Measurements from ENCODE around the gene TAOK1. TPM values are rescaled to one million over a fixed set of nuclear protein-coding genes. Genes with fewer than 3 reads are reported as not detected.
"Not testable (repeated sequence)": the region's sequence is repeated elsewhere in the genome, so short reads cannot be mapped to it uniquely, and the experiment has no call there.

The TAOK1 gene
- total RNA-seq, 1 experiment from 2014 or later: 87.1 TPM

- TF ChIP-seq ELF4 (CRISPR knock-in tag; IDR thresholded peaks at IDR 0.05; ENCODE audit: low read depth) (no peak), ATF3 (CRISPR knock-in tag; conservative IDR thresholded peaks at IDR 0.05) (no peak), FOXJ3 (CRISPR knock-in tag; IDR thresholded peaks at IDR 0.05; ENCODE audit: borderline replicate concordance) (no peak), ZBTB43 (CRISPR knock-in tag; IDR thresholded peaks at IDR 0.05) (no peak), CREM (CRISPR knock-in tag; IDR thresholded peaks at IDR 0.05) (no peak), GRHL2 (CRISPR knock-in tag; IDR thresholded peaks at IDR 0.05; ENCODE audit: insufficient replicate concordance, severe bottlenecking) (no peak), GABPB1 (CRISPR knock-in tag; IDR thresholded peaks at IDR 0.05) (no peak), ZMAT4 (CRISPR knock-in tag; IDR thresholded peaks at IDR 0.05) (no peak), USF2 (CRISPR knock-in tag; IDR thresholded peaks at IDR 0.05) (no peak), MAX (CRISPR knock-in tag; IDR thresholded peaks at IDR 0.05) (no peak)
Measured at GRCh38 chr17:29474297-29474696, 84.1 kb downstream of the TAOK1 start (continued).

GRCh38 chr17:29475891-29476290 is 85.7 kb downstream of the TAOK1 start:
- DNase-seq (ENCODE audit: low spot score) (no peak), ATAC-seq (no peak)
- H3K4me1 Mint-ChIP-seq: no peaks in the 10 kb centered on the region
- ChIA-PET POLR2A (interaction anchor here (0.7 kb wide), 1 partner anchor 22 kb away, joined by 3 read pairs; no protein-coding TSS in a partner anchor), CTCF (no interaction called here)
- H3K4me3 Mint-ChIP-seq: no peak overlapping the region
- no peaks in the 10 kb centered on the region for H3K9me3 Mint-ChIP-seq
- TF ChIP-seq IRF2 (CRISPR knock-in tag; IDR thresholded peaks at IDR 0.05; ENCODE audit: borderline replicate concordance, low read depth): no peak
- no peak overlapping the region for H3K27ac Mint-ChIP-seq
- H3K36me3 Mint-ChIP-seq: peaks cover 34% of the 10 kb centered on the region
- no peaks in the 10 kb centered on the region for H3K27me3 Mint-ChIP-seq (ENCODE audit: low read depth)

- DNase-seq (ENCODE audit: low spot score); H3K9me3 Mint-ChIP-seq; H3K27ac Mint-ChIP-seq; H3K4me3 Mint-ChIP-seq; POLR2A ChIA-PET; H3K27me3 Mint-ChIP-seq (ENCODE audit: low read depth); ATAC-seq; H3K4me1 Mint-ChIP-seq: not testable (repeated sequence)
- CTCF ChIA-PET: interaction anchor here (0.5 to 0.8 kb wide), 2 partner anchors 199 to 332 kb away, joined by 3 read pairs; no protein-coding TSS in a partner anchor
- H3K36me3 Mint-ChIP-seq: peaks cover 22% of the 10 kb centered on the region
- peak; percentile 51; the same call in 1 of the 2 replicates for TF ChIP-seq ZNF121 (CRISPR knock-in tag; IDR thresholded peaks at IDR 0.05)
Measured at GRCh38 chr17:29480249-29480928, 90.2 kb downstream of the TAOK1 start.

- DNase-seq (ENCODE audit: low spot score) (no peak), ATAC-seq (no peak)
- no peaks in the 10 kb centered on the region for H3K4me1 Mint-ChIP-seq
- no peak overlapping the region for H3K27ac Mint-ChIP-seq
- H3K27me3 Mint-ChIP-seq (ENCODE audit: low read depth): no peaks in the 10 kb centered on the region
- H3K9me3 Mint-ChIP-seq: no peaks in the 10 kb centered on the region
- H3K4me3 Mint-ChIP-seq: no peak overlapping the region
- ChIA-PET CTCF (interaction anchor here (1.8 kb wide), 1 partner anchor 114 kb away, joined by 6 read pairs; no protein-coding TSS in a partner anchor), POLR2A (interaction anchor here (0.5 kb wide), 1 partner anchor 11 kb away, joined by 4 read pairs; no protein-coding TSS in a partner anchor)
- H3K36me3 Mint-ChIP-seq: peaks cover 13% of the 10 kb centered on the region
- TF ChIP-seq E2F4 (CRISPR knock-in tag; IDR thresholded peaks at IDR 0.05; ENCODE audit: borderline replicate concordance, low read depth): no peak
- TF ChIP-seq E2F5 (CRISPR knock-in tag; IDR thresholded peaks at IDR 0.05): no peak
- TF ChIP-seq PRRX2 (CRISPR knock-in tag; IDR thresholded peaks at IDR 0.05): no peak
- no peak for TF ChIP-seq JUN (CRISPR knock-in tag; IDR thresholded peaks at IDR 0.05)
- no peak for TF ChIP-seq ATF6 (CRISPR knock-in tag; IDR thresholded peaks at IDR 0.05)
- no peak for TF ChIP-seq CBFB (CRISPR knock-in tag; IDR thresholded peaks at IDR 0.05; ENCODE audit: low read depth)
- TF ChIP-seq FOXJ3 (CRISPR knock-in tag; IDR thresholded peaks at IDR 0.05; ENCODE audit: borderline replicate concordance): no peak
- no peak for TF ChIP-seq ETV6 (CRISPR knock-in tag; IDR thresholded peaks at IDR 0.05)
- no peak for TF ChIP-seq ATF1 (CRISPR knock-in tag; IDR thresholded peaks at IDR 0.05)
- no peak for TF ChIP-seq NFATC4 (CRISPR knock-in tag; IDR thresholded peaks at IDR 0.05)
- TF ChIP-seq NFE2L1 (CRISPR knock-in tag; IDR thresholded peaks at IDR 0.05): no peak
Measured at GRCh38 chr17:29483503-29483902, 93.3 kb downstream of the TAOK1 start.
